Measurements from ENCODE around the gene PTPN2.

Gene PTPN2

GRCh38 chr18:12768625-12769024 lies 115.4 kb downstream of the PTPN2 start:
- no peaks in the 10 kb centered on the region for H3K27me3 ChIP-seq (ENCODE audit: insufficient read depth, poor library complexity, severe bottlenecking)
- H3K27ac ChIP-seq (replicated peaks): no peak overlapping the region
- no peak overlapping the region for H3K4me3 ChIP-seq (replicated peaks; ENCODE audit: insufficient read depth, low read length)
- no peak for DNase-seq (ENCODE audit: low read depth in 1 of 2, low spot score in 1 of 2)
- TF ChIP-seq GABPA (IDR thresholded peaks at IDR 0.05; ENCODE audit: low read depth) (no peak), SPI1 (IDR thresholded peaks at IDR 0.05; ENCODE audit: borderline replicate concordance, low read depth) (no peak), POLR2AphosphoS5 (IDR thresholded peaks at IDR 0.05; ENCODE audit: low read depth) (no peak), CTCF (IDR thresholded peaks at IDR 0.05; ENCODE audit: insufficient read depth, low read length) (no peak)
- TF ChIP-seq, protein P1, sequence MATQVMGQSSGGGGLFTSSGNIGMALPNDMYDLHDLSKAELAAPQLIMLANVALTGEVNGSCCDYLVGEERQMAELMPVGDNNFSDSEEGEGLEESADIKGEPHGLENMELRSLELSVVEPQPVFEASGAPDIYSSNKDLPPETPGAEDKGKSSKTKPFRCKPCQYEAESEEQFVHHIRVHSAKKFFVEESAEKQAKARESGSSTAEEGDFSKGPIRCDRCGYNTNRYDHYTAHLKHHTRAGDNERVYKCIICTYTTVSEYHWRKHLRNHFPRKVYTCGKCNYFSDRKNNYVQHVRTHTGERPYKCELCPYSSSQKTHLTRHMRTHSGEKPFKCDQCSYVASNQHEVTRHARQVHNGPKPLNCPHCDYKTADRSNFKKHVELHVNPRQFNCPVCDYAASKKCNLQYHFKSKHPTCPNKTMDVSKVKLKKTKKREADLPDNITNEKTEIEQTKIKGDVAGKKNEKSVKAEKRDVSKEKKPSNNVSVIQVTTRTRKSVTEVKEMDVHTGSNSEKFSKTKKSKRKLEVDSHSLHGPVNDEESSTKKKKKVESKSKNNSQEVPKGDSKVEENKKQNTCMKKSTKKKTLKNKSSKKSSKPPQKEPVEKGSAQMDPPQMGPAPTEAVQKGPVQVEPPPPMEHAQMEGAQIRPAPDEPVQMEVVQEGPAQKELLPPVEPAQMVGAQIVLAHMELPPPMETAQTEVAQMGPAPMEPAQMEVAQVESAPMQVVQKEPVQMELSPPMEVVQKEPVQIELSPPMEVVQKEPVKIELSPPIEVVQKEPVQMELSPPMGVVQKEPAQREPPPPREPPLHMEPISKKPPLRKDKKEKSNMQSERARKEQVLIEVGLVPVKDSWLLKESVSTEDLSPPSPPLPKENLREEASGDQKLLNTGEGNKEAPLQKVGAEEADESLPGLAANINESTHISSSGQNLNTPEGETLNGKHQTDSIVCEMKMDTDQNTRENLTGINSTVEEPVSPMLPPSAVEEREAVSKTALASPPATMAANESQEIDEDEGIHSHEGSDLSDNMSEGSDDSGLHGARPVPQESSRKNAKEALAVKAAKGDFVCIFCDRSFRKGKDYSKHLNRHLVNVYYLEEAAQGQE (IDR thresholded peaks at IDR 0.05; ENCODE audit: insufficient replicate concordance, low read depth): no peak

GRCh38 chr18:12767580-12768155 lies 116.4 kb downstream of the PTPN2 start:
- TF ChIP-seq GABPA (IDR thresholded peaks at IDR 0.05; ENCODE audit: low read depth) (no peak), CTCF (IDR thresholded peaks at IDR 0.05; ENCODE audit: insufficient read depth, low read length) (no peak), POLR2AphosphoS5 (IDR thresholded peaks at IDR 0.05; ENCODE audit: low read depth) (no peak), SPI1 (IDR thresholded peaks at IDR 0.05; ENCODE audit: borderline replicate concordance, low read depth) (no peak)
- TF ChIP-seq, protein P1 (IDR thresholded peaks at IDR 0.05; ENCODE audit: insufficient replicate concordance, low read depth): no peak
- no peak overlapping the region for H3K27ac ChIP-seq (replicated peaks)

DNA sequence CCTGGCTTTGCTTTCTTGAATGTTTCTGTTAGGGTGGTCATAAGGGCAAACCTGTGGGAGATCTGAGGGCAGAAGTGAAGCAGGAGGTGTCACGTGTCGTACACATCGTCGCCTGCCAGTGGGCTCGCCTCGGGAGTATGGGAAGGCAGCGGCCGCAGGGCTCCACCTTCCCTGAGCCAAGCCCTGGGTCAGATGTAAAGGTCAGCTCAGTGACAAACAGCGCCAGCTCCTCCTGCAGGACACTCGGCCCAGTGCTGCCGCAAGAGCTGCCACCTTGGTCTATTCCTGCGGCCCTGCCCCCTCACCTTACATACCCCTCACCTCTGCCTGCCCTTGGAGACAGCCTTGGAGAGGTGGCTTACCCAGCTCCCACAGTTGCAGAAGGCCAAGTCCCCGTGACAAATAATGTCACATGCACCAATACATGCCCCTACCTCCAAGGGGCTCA lies 117.0 kb downstream of the PTPN2 start:
- no peak overlapping the region for H3K4me3 ChIP-seq (replicated peaks; ENCODE audit: insufficient read depth, low read length)
- no peak overlapping the region for H3K27ac ChIP-seq (replicated peaks)
- no peak for DNase-seq (ENCODE audit: low read depth in 1 of 2, low spot score in 1 of 2)
- no peaks in the 10 kb centered on the region for H3K27me3 ChIP-seq (ENCODE audit: insufficient read depth, poor library complexity, severe bottlenecking)
- TF ChIP-seq GABPA (IDR thresholded peaks at IDR 0.05; ENCODE audit: low read depth) (no peak), SPI1 (IDR thresholded peaks at IDR 0.05; ENCODE audit: borderline replicate concordance, low read depth) (no peak), CTCF (IDR thresholded peaks at IDR 0.05; ENCODE audit: insufficient read depth, low read length) (no peak), POLR2AphosphoS5 (IDR thresholded peaks at IDR 0.05; ENCODE audit: low read depth) (no peak)
- TF ChIP-seq, protein P1 (IDR thresholded peaks at IDR 0.05; ENCODE audit: insufficient replicate concordance, low read depth): no peak

More at GRCh38 chr18:12767580-12768155, 116.4 kb downstream of the PTPN2 start:
- no peaks in the 10 kb centered on the region for H3K27me3 ChIP-seq (ENCODE audit: insufficient read depth, poor library complexity, severe bottlenecking)
- no peak for DNase-seq (ENCODE audit: low read depth in 1 of 2, low spot score in 1 of 2)
- H3K4me3 ChIP-seq (replicated peaks; ENCODE audit: insufficient read depth, low read length): no peak overlapping the region
